Endothelial cell of umbilical vein (primary cell): Measurements from ENCODE around the gene PELI2. TPM values are rescaled to one million over a fixed set of nuclear protein-coding genes. Genes with fewer than 3 reads are reported as not detected.

Experiments used
- BruUV-seq: library from RNA; stranded (reverse); fragments of 400-500 nt; replicated peaks from 2 replicates; lab custom pipeline; 2021; lab: Mats Ljungman, UMichigan
- CTCF ChIA-PET: fragments of 300-600, 350-600 bp; sonication (Branson Sonifier 250); formaldehyde crosslinking; loops from one replicate; lab custom pipeline; 2021; ENCODE audit warnings: antibody characterized with exemption, inconsistent platforms; lab: Charles Lee
- POLR2A ChIA-PET: fragments of 300-600, 350-600 bp; sonication (Branson Sonifier 250); formaldehyde crosslinking; loops from one replicate; lab custom pipeline; 2021; ENCODE audit warnings: antibody characterized with exemption, inconsistent platforms; lab: Charles Lee
- DNase-seq: peaks from one replicate; pipeline ENCODE4 v3.0.0-alpha.2; 2011; ENCODE audit warnings: low read depth, low spot score
- FAIRE-seq: peaks from 2 replicates; lab custom pipeline; 2011; peaks lifted over from hg19 to GRCh38; lab: Jason Lieb, UNC
- H2AFZ ChIP-seq: 2 replicates; pipeline ENCODE4 v1.6.0; 2012; ENCODE audit warnings: low read depth, low read length, control low read depth, inconsistent platforms
- H3K27ac ChIP-seq: 2 replicates; pipeline ENCODE4 v1.5.1; 2011; ENCODE audit warnings: low read depth, mild to moderate bottlenecking, control low read depth, low read length, moderate library complexity; ENCODE audit not compliant: insufficient read depth
- H3K27me3 ChIP-seq, 2 experiments: 2 replicates each; pipeline versions ENCODE4 v1.6.0 to v1.6.1; 2011; ENCODE audit warnings: low read length in 2 of 2, mixed read lengths in 1 of 2; ENCODE audit not compliant: control insufficient read depth in 2 of 2, insufficient read depth in 2 of 2
- H3K36me3 ChIP-seq, 2 experiments: 2 replicates in 1 of 2; 3 replicates in 1 of 2; pipeline ENCODE4 v1.5.1; 2011; ENCODE audit warnings: low read length in 2 of 2, mild to moderate bottlenecking in 1 of 2, moderate library complexity in 1 of 2; ENCODE audit not compliant: control insufficient read depth in 2 of 2, insufficient read depth in 2 of 2; ENCODE audit errors: extremely low read depth in 1 of 2
- H3K4me1 ChIP-seq: 3 replicates; pipeline ENCODE4 v1.5.1; 2011; ENCODE audit warnings: mild to moderate bottlenecking, low read length; ENCODE audit not compliant: control insufficient read depth, insufficient read depth; ENCODE audit errors: extremely low read depth
- H3K4me2 ChIP-seq: 2 replicates; pipeline ENCODE4 v1.6.1; 2011; ENCODE audit warnings: low read length, control low read depth, mixed read lengths; ENCODE audit not compliant: insufficient read depth
- H3K4me3 ChIP-seq, 3 experiments: fragments of 200-600 bp in 1 of 3; sonication (generic), shearing (Covaris generic) in 1 of 3; replicated peaks in 1 of 3; 2 replicates each; pipeline ENCODE4 v1.5.1; 2011 to 2016; ENCODE audit warnings: control low read depth in 3 of 3, low read length in 3 of 3, mild to moderate bottlenecking in 2 of 3, inconsistent platforms in 1 of 3, low read depth in 1 of 3, moderate library complexity in 1 of 3; ENCODE audit not compliant: insufficient read depth in 1 of 3
- H3K79me2 ChIP-seq: 2 replicates; pipeline ENCODE4 v1.6.0; 2012; ENCODE audit warnings: low read length, inconsistent platforms; ENCODE audit not compliant: control insufficient read depth, insufficient read depth
- H3K9ac ChIP-seq: replicated peaks from 2 replicates; pipeline ENCODE3; 2011; ENCODE audit warnings: low read length, control low read depth; ENCODE audit not compliant: insufficient read depth; ENCODE audit errors: extremely low read depth
- H3K9me1 ChIP-seq: replicated peaks from 3 replicates; pipeline ENCODE4 v1.6.0; 2011; ENCODE audit warnings: mild to moderate bottlenecking, low read length; ENCODE audit not compliant: control insufficient read depth, insufficient read depth; ENCODE audit errors: extremely low read depth
- H3K9me3 ChIP-seq: replicated peaks from 2 replicates; pipeline ENCODE4 v1.5.1; 2012; ENCODE audit warnings: low read length, inconsistent platforms; ENCODE audit not compliant: control insufficient read depth, insufficient read depth
- H4K20me1 ChIP-seq: replicated peaks from 2 replicates; pipeline ENCODE3; 2011; ENCODE audit warnings: mild to moderate bottlenecking, low read length; ENCODE audit not compliant: control insufficient read depth, insufficient read depth; ENCODE audit errors: extremely low read depth
- EZH2 ChIP-seq: IDR thresholded peaks from 2 replicates; pipeline ENCODE4 v1.6.1; 2012; ENCODE audit warnings: borderline replicate concordance, low read depth, mild to moderate bottlenecking, moderate library complexity, low read length, inconsistent platforms; ENCODE audit not compliant: severe bottlenecking
- FOS ChIP-seq: IDR thresholded peaks from 2 replicates; pipeline ENCODE4 v1.6.1; 2011; ENCODE audit warnings: mild to moderate bottlenecking, low read length, moderate library complexity, borderline replicate concordance; ENCODE audit not compliant: insufficient read depth
- GATA2 ChIP-seq: IDR thresholded peaks from 2 replicates; pipeline ENCODE4 v1.7.0; 2011; ENCODE audit warnings: low read depth, mild to moderate bottlenecking, moderate library complexity, mixed read lengths, low read length; ENCODE audit not compliant: insufficient read length, insufficient read depth
- JUN ChIP-seq: IDR thresholded peaks from 2 replicates; pipeline ENCODE4 v1.6.1; 2011; ENCODE audit warnings: borderline replicate concordance, low read depth; ENCODE audit not compliant: insufficient read length, insufficient read depth
- MYC ChIP-seq: IDR thresholded peaks from one replicate; pipeline ENCODE4 v1.6.1; 2011; ENCODE audit warnings: mild to moderate bottlenecking, low read depth, low read length
- POLR2A ChIP-seq: IDR thresholded peaks from 2 replicates; pipeline ENCODE4 v1.6.1; 2012; ENCODE audit warnings: low read depth, mild to moderate bottlenecking, control low read depth, low read length
- POLR2AphosphoS5 ChIP-seq: IDR thresholded peaks from 2 replicates; pipeline ENCODE4 v1.6.1; 2012; ENCODE audit warnings: low read depth, mild to moderate bottlenecking, control low read depth, low read length, moderate library complexity; ENCODE audit not compliant: insufficient read depth
- dilution Hi-C: fragments of 300-500 bp; cut with MboI; formaldehyde crosslinking; loops from one replicate; pipeline ENCODE4 v1.15.0; 2019; ENCODE audit warnings: low sequenced_read_pairs; ENCODE audit not compliant: extremely low pct_ligation_motif_present
- intact Hi-C: fragments of 100-400 bp; cut with micrococcal nuclease; formaldehyde crosslinking; loops from one replicate; pipeline ENCODE4 v1.10.0; 2022
- polyA plus RNA-seq, 4 experiments: library from polyadenylated mRNA; depleted of rRNA in 3 of 4; stranded (reverse) in 3 of 4; unstranded in 1 of 4; fragments of >200 nt; gene quantifications; 2 replicates each; pipeline versions ENCODE4 v1.2.1 to v1.2.3, GENCODE V29; 2011 to 2012; ENCODE audit warnings: missing spikeins in 1 of 4
- total RNA-seq: library from RNA; stranded (reverse); gene quantifications from 2 replicates; pipeline ENCODE4 v1.2.3, GENCODE V29; 2021
- TF ChIP-seq, protein P1 (sequence below), 2 donors: IDR thresholded peaks; 1 replicate in 1 of 2; 2 replicates in 1 of 2; pipeline ENCODE4 v1.5.1; 2011; ENCODE audit warnings: low read length in 2 of 2, mild to moderate bottlenecking in 2 of 2, moderate library complexity in 2 of 2, control low read depth in 1 of 2, inconsistent platforms in 1 of 2, low read depth in 1 of 2; ENCODE audit not compliant: insufficient read depth in 1 of 2; ENCODE audit errors: extremely low read depth in 1 of 2
- TF ChIP-seq, protein P2 (sequence below): IDR thresholded peaks from 2 replicates; pipeline ENCODE4 v1.6.1; 2011; ENCODE audit not compliant: insufficient read depth, insufficient read length

PELI2 gene
- total and polyA plus RNA-seq, 2 donors (not counting 3 experiments of a cell fraction or from before 2014, with no cell fraction given): 11.5 to 13.0 TPM

DNA sequence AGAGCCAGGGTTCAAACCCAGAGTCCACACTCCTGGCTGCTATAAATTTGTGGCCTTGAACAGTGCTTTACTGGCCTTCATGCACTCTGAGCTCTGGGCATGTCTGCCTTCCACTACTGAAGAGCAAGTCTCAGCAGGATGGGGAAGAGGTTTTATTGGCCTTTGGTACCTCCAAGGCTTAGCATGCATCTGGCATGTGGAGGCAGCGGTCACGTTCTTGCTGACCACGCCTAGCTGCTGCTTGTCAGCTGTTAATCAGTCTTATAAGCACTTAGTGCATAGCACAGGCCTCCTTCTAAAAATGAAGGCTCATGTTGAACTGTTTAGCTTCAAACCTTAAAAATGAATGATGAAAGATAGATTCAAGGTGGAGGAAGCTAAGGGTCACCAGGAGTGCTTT lies 177.5 kb downstream of the PELI2 start:
- no peaks in the 10 kb centered on the region for H3K9me1 ChIP-seq
- no peaks in the 10 kb centered on the region for H3K4me1 ChIP-seq
- intact Hi-C loops (no loop called here), dilution Hi-C loops (no loop called here)
- no TSS peak for BruUV-seq
- no peaks in the 10 kb centered on the region for H3K27me3 ChIP-seq
- CTCF ChIA-PET: interaction anchor here (1.6 to 2.4 kb wide), 2 partner anchors 8 to 14 kb away, joined by 4 to 6 read pairs; no protein-coding TSS in a partner anchor
- no peaks in the 10 kb centered on the region for H4K20me1 ChIP-seq
- no peak for FAIRE-seq
- no peaks in the 10 kb centered on the region for H3K9me3 ChIP-seq
- no peak overlapping the region for H2AFZ ChIP-seq
- no peak overlapping the region for H3K4me2 ChIP-seq
- POLR2A ChIA-PET: no interaction called here
- no peak overlapping the region for H3K27ac ChIP-seq
- peaks cover 0 to 4% of the 10 kb centered on the region in 2 experiments for H3K36me3 ChIP-seq
- no peak for DNase-seq
- H3K79me2 ChIP-seq: no peaks in the 10 kb centered on the region
- no peak for TF ChIP-seq JUN
- TF ChIP-seq MYC: no peak
- TF ChIP-seq, protein P1, sequence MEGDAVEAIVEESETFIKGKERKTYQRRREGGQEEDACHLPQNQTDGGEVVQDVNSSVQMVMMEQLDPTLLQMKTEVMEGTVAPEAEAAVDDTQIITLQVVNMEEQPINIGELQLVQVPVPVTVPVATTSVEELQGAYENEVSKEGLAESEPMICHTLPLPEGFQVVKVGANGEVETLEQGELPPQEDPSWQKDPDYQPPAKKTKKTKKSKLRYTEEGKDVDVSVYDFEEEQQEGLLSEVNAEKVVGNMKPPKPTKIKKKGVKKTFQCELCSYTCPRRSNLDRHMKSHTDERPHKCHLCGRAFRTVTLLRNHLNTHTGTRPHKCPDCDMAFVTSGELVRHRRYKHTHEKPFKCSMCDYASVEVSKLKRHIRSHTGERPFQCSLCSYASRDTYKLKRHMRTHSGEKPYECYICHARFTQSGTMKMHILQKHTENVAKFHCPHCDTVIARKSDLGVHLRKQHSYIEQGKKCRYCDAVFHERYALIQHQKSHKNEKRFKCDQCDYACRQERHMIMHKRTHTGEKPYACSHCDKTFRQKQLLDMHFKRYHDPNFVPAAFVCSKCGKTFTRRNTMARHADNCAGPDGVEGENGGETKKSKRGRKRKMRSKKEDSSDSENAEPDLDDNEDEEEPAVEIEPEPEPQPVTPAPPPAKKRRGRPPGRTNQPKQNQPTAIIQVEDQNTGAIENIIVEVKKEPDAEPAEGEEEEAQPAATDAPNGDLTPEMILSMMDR (IDR thresholded peaks at IDR 0.05; ENCODE audit: extremely low read depth in 1 of 2, insufficient read depth in 1 of 2, low read depth in 1 of 2, low read length in 2 of 2): no peak
- TF ChIP-seq GATA2: no peak
- TF ChIP-seq, protein P2, sequence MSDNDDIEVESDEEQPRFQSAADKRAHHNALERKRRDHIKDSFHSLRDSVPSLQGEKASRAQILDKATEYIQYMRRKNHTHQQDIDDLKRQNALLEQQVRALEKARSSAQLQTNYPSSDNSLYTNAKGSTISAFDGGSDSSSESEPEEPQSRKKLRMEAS: no peak
- TF ChIP-seq FOS: no peak
- no peak for TF ChIP-seq POLR2AphosphoS5
- no peak for TF ChIP-seq POLR2A
- no peak for TF ChIP-seq EZH2
- H3K4me3 ChIP-seq: no peak overlapping the region
- H3K9ac ChIP-seq: no peak overlapping the region
